ENCODE measurements around the gene ERC2.

The ERC2 gene

DNA sequence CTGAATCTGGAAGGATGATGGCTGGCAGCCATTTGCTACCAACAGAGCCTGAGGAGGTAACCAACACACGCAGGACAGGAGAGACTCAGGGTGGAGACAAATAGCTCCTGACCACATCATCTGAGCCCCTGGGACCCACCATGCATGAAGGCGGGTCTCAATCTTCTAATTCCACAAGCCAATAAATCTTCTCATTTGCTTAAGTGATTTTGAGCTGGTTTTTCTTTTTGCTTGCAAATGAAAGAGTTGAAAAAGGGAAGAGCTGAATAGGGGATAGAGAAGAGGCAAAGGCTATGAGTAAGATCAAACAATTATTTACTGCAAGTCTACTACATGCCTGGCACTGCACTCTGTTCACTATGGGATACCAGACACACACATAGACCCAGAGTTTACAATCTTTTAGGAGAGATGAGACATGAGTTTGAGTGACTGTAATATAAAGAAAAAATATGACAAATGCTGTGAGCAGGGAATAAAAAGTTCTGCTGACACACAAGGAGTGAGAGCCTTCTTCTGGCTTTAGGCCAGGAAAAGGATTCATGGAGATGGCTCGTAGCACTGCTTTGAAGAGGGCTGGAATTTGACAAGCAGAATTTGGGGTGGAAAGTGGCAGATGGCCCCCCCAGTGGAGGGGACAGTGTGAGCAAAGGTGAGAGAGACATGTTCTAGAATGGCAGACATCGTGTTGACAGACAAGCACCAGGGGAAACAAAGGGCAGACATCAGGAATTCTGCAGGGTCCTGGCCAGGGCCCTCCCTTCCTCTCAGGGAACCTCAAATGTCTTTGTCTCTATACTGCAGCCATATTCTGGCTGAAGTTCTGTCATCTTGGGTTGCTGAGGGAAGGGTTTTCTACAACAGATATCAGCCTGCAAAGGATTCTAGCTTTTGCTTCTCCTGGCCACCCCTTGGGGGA lies 911.4 kb downstream of the ERC2 start:
- H3K36me3 ChIP-seq (ENCODE audit: low read depth), result no peaks in the 10 kb centered on the region
- H3K27me3 ChIP-seq (ENCODE audit: insufficient read depth, poor library complexity, severe bottlenecking), result no peaks in the 10 kb centered on the region
- DNase-seq (ENCODE audit: low spot score) (no peak), ATAC-seq (ENCODE audit: low read depth) (no peak)
- H3K27ac ChIP-seq (ENCODE audit: poor library complexity, severe bottlenecking), result no peak overlapping the region
- H3K4me3 ChIP-seq (ENCODE audit: severe bottlenecking), result no peak overlapping the region
- H3K4me1 ChIP-seq (ENCODE audit: insufficient read depth, poor library complexity, severe bottlenecking), result no peaks in the 10 kb centered on the region
- TF ChIP-seq, protein P1, sequence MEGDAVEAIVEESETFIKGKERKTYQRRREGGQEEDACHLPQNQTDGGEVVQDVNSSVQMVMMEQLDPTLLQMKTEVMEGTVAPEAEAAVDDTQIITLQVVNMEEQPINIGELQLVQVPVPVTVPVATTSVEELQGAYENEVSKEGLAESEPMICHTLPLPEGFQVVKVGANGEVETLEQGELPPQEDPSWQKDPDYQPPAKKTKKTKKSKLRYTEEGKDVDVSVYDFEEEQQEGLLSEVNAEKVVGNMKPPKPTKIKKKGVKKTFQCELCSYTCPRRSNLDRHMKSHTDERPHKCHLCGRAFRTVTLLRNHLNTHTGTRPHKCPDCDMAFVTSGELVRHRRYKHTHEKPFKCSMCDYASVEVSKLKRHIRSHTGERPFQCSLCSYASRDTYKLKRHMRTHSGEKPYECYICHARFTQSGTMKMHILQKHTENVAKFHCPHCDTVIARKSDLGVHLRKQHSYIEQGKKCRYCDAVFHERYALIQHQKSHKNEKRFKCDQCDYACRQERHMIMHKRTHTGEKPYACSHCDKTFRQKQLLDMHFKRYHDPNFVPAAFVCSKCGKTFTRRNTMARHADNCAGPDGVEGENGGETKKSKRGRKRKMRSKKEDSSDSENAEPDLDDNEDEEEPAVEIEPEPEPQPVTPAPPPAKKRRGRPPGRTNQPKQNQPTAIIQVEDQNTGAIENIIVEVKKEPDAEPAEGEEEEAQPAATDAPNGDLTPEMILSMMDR (IDR thresholded peaks at IDR 0.05; ENCODE audit: poor library complexity, severe bottlenecking), result no peak
- H3K9me3 ChIP-seq (ENCODE audit: severe bottlenecking), result no peaks in the 10 kb centered on the region

DNA sequence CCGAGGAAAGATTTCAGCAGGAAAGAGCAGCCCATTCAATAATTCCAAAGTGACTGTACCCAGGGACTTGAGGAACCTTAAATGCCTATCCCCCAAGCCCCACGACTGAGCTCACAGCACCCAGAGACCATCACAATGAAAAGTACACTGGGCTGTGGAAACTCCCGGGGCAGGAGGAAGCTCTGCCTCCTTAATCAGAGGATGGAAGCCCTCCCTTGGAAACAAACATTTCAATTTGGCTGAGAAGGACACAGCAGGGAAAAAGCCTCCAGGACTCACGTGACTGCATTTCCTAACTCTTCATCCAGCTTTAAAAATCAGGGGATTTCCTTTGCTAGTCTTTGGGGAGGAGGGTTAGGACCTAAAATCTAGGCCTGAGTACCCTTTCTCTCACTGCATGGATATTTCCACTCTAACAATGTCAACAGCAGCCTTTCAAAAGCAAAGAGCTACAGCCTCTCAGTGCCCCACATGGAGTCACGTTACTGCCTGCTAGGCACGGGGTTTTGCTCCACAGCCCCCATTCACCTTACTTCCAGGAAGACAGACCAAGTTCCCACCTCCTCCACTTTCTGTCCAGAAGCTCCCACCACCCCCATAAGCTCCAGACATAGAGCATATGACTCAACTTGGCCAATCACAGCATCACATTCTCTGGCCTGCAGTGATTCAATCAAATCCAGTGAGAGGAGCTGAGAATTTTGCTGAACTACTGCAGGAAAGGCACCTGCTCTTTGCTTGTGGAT lies 912.2 kb downstream of the ERC2 start:
- Histone ChIP-seq H3K9me3 (ENCODE audit: severe bottlenecking) (no peaks in the 10 kb centered on the region), H3K36me3 (ENCODE audit: low read depth) (no peaks in the 10 kb centered on the region), H3K4me3 (ENCODE audit: severe bottlenecking) (no peak overlapping the region), H3K4me1 (ENCODE audit: insufficient read depth, poor library complexity, severe bottlenecking) (no peaks in the 10 kb centered on the region), H3K27me3 (ENCODE audit: insufficient read depth, poor library complexity, severe bottlenecking) (no peaks in the 10 kb centered on the region), H3K27ac (ENCODE audit: poor library complexity, severe bottlenecking) (no peak overlapping the region)
- TF ChIP-seq, protein P1 (IDR thresholded peaks at IDR 0.05; ENCODE audit: poor library complexity, severe bottlenecking), result no peak
- DNase-seq (ENCODE audit: low spot score), result no peak
- no peak for ATAC-seq (ENCODE audit: low read depth)

GRCh38 chr3:55554634-55555425 lies 913.4 kb downstream of the ERC2 start:
- TF ChIP-seq, protein P1 (IDR thresholded peaks at IDR 0.05; ENCODE audit: poor library complexity, severe bottlenecking), result no peak
- H3K27me3 ChIP-seq (ENCODE audit: insufficient read depth, poor library complexity, severe bottlenecking), result no peaks in the 10 kb centered on the region
- H3K36me3 ChIP-seq (ENCODE audit: low read depth), result no peaks in the 10 kb centered on the region
- DNase-seq (ENCODE audit: low spot score) (no peak), ATAC-seq (ENCODE audit: low read depth) (no peak)
- no peak overlapping the region for H3K4me3 ChIP-seq (ENCODE audit: severe bottlenecking)
- no peaks in the 10 kb centered on the region for H3K4me1 ChIP-seq (ENCODE audit: insufficient read depth, poor library complexity, severe bottlenecking)
- H3K27ac ChIP-seq (ENCODE audit: poor library complexity, severe bottlenecking), result no peak overlapping the region
- H3K9me3 ChIP-seq (ENCODE audit: severe bottlenecking), result no peaks in the 10 kb centered on the region

- no peaks in the 10 kb centered on the region for H3K4me1 ChIP-seq (ENCODE audit: insufficient read depth, poor library complexity, severe bottlenecking)
- H3K9me3 ChIP-seq (ENCODE audit: severe bottlenecking), result no peaks in the 10 kb centered on the region
- H3K36me3 ChIP-seq (ENCODE audit: low read depth), result no peaks in the 10 kb centered on the region
- H3K27me3 ChIP-seq (ENCODE audit: insufficient read depth, poor library complexity, severe bottlenecking), result no peaks in the 10 kb centered on the region
- TF ChIP-seq, protein P1 (IDR thresholded peaks at IDR 0.05; ENCODE audit: poor library complexity, severe bottlenecking), result no peak
- DNase-seq (ENCODE audit: low spot score) (no peak), ATAC-seq (ENCODE audit: low read depth) (no peak)
- H3K27ac ChIP-seq (ENCODE audit: poor library complexity, severe bottlenecking), result no peak overlapping the region
- H3K4me3 ChIP-seq (ENCODE audit: severe bottlenecking), result no peak overlapping the region
These were observed 916.6 kb downstream of the ERC2 start for GRCh38 chr3:55551644-55552043.

Data from RWPE2 (cell line).